ENCODE data around the gene ZCCHC8.

DNA sequence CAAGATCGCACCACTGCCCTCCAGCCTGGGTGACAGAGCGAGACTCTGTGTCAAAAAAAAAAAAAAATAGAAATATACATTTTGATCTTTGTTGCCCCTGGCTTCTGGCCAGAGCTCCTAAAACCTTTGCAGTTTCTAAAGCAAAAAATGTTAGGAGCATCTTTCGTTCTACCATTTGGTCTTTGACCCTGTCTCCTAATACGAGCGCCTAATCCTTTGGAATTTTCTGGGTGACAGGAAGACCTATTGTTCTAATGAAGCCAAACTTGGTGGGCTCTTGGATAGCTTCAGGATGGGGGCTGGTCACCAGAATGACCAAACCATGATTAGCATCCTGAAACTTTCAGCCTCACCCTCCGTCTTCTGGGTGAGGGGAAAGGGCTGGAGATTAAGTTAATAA is 46.0 kb downstream of the ZCCHC8 start:
- no peak for TF ChIP-seq POLR2AphosphoS5 (IDR thresholded peaks at IDR 0.05; ENCODE audit: insufficient read depth, low read depth, low read length)
- no peak for TF ChIP-seq CTCF (IDR thresholded peaks at IDR 0.05; ENCODE audit: extremely low read depth in 1 of 2, insufficient read depth in 1 of 2, low read depth in 1 of 2, low read length in 2 of 2)
- no peak for TF ChIP-seq POLR2A (IDR thresholded peaks at IDR 0.05; ENCODE audit: low read depth, low read length)
- TF ChIP-seq EZH2 (IDR thresholded peaks at IDR 0.05; ENCODE audit: borderline replicate concordance, low read depth, low read length, severe bottlenecking) = no peak
